CD1c-positive myeloid dendritic cell (primary cell): ENCODE data around the gene RAB31.
"Not testable (repeated sequence)": the region's sequence is repeated elsewhere in the genome, so short reads cannot be mapped to it uniquely, and the experiment has no call there.

ENCODE experiments used
- DNase-seq: peaks from one replicate; pipeline ENCODE4 v3.0.0-alpha.2; 2016; ENCODE audit errors: extremely low spot score

The RAB31 gene

DNA sequence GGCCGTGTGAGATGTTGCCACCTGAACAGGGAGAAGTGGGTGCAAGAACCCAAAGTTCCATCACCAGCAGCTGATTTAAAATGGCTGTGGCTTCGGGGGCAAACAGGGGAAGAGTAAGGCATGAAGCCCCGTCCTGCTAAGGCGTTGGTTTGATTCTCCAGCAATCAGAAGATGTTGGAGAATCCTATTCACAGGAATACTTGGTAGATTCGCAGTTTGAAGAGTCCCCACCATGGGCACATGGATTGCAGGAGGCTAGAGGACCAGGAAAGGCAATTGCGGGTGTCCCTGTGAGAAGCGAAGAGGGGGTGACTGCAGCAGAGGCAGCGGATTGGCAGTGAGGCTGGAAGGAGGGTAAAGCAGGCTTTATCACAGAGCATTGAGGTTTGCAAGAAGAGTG lies 131.1 kb downstream of the RAB31 start:
- no peak for DNase-seq

DNA sequence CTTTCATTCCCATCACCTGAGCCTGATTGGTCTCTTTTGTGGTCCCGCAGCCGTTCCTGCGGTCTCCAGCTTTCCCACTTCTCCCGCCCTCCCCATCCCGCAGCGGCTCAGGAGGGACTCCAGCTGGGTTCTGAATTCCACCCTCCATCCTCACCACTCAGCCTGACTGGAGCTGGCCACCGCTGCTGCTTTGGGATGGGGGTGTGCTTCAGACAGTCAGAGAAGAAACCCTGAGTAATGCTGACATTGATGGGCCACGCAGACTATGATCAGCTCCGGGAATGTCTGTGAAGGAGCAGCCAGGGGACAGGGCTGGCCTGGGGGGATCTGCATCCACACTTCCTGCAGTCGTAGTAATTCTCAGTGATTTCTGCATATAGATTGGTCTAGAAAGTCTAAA lies 131.8 kb downstream of the RAB31 start:
- DNase-seq = no peak

DNA sequence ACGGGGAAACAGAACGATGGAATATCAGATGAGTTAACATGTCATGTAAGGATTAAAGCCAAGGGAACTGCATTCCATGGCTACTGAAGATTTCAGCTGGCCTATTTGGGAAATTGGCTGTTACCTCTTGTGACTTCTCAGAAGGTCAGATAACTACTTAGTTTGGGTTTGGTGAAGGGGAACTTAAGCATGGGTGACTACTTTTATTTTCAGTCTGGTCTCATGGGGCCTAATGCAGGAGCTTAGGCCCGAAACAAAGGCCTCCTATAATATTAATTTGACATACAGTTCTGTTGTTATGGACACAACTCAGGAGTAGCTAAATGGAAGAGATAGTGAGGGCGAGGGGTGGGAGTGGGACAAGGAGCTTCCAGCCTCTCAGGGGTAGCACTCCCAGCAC lies 133.7 kb downstream of the RAB31 start:
- no peak for DNase-seq

DNA sequence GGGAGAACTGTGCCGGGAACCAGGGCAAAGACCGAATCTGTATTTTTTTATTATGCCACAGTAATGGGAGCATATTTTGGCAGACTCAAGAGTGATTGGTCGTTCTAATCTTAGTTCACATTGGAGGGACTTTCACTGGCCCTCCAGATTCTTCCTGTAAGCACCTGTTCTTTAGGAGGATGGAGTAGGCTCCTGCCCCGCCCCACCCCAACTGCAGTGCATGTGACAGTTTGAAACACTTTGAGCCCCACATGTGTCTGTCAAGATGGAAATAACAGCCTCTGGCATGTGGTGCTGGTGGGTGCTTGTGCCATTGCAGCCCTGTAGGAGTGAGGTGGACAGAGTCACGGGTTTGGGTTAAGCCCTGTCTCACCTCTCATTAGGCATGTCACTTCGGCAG lies 134.3 kb downstream of the RAB31 start:
- no peak for DNase-seq

DNA sequence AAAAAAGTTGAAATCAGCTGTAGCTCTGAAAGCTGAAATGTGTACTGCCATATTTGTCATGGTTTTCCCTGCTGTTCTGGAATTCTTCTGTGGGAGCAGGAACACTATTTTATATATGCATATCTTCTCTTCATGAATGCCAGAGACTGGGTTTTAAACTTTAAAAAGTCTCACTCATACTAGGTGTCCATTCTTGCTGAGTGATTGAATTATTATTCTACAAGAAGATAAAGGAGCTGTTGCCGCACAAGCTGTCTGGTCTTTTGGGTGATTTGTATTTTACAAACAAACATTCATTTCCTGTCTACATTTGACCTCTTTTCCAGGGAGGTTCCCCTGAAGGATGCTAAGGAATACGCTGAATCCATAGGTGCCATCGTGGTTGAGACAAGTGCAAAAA lies 137.2 kb downstream of the RAB31 start:
- DNase-seq = no peak

DNA sequence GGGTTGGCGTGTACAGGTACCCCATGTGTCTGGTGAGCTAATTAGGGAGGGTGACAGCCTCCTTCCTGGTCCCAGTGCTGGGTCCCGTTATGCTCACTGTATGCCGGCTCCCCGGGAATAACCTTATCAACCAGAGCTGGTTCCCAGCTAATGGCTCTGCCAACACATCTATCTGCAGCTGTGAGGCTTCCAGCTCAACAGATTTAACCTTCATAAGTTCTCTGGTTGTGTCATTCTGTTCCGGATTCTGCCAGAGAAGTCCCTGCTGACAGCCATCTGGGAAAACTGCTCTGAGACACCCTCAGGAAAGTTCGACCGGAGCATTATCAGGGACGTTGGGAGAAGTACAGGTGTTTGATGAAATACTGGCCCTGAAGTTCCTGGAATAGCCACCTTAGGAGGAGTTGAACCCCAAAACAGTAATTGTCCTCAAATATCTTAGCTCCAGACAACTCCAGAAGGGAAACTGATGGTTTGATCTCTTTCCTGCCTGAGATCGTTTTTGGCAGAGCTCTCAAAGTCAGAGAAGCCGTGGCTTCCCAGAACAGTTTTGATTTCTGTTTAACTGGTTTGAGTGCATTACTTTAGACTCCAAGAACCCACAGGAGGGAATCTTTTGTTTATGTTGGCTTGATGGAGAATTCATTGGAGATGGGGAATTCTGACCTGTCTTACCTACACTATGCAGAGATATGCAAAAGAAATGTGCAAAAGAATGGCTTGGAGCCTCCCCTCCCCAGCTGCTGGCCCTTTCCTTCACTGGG lies 138.2 kb downstream of the RAB31 start:
- no peak for DNase-seq

DNA sequence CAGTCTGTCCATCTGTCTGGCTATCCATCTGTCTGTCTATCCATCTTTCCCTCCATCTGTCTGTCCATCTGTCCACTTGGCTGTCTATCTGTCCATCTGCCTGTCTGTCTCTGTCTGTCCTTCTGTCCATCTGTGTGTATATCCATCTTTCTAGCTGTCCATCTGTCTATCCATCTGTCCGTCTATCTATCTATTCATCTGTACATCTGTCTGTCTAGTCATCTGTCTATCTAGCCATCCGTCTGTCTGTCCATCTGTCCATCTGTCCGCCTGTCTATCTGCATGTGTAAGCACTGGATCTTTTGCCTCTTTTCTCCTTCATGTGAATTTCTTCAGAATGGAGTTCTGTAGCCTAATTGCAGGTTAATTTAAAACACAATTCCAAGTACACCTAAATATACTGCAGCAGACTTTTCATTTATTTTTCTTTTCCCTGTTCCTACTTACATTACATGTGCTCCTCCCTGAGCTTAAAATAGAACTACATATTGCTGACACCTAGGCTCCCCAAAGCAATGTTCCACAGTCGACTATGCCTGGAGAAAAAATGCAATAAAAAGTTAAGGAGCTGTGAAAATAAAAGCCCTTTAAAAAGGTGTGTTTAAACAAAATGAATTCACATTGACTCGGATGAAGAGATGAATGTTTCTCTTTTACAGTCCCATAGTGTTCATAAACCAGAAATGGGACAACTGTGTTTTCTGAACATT lies 140.2 kb downstream of the RAB31 start:
- no peak for DNase-seq

DNA sequence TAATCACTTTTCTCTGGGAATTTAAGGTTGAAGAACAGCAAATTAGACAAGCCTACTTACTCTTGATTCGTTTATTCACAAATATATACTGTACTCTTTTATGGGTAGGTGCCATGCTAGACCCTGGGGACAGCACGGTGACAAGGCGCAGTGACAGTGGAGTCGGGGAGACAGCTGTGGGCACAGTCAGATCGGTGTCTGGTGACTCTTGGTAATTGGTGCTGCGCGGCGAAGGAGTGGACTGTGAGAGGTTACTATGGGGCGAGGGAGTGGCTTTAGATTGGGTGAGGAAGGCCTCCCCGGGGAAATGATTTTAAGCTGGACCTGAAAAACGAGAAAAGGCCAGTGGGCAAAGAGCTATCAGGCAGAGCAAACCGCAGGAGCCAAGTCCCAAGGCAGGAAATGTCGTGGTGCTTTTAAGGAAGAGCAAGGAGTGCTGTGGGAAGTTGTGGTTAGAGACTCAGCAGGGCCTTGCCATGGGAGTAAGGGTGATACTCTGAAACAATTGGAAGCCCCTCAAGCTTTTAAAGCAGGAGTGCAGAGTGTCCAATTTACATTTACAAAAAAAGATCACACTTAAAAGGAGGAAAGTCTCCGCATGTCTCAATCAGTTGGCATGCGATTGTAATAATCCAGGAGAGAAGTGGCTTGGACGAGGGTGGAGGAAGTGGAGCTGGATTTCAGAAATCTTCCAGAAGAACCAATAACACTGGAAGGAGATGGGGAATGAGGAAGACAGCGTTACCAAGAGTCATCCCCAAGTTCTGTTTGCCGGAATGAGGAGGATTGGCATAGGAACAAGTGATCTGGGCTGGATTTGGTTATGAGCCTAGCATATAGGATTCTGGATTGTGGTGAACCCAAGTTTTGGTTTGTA lies 141.5 kb downstream of the RAB31 start:
- DNase-seq = peak; percentile 87

DNA sequence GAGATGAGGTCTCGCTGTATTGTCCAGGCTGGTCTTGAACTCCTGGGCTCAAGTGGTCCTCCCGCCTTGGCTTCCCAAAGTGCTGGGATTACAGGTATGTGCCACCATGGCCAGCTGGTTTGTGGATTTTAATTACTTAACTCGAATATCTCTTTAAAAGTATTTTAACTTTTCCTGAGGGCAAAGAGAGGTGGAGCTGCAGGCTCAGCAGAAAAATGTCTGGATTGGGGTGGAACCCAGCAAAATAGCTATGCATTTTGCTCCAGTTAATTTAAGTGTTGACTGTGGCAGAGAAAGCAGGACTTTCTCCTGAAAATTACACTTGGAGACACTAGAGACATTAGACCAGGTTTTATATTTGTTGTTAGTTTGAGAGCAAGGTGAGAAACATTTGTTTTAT lies 142.2 kb downstream of the RAB31 start:
- DNase-seq = no peak

DNA sequence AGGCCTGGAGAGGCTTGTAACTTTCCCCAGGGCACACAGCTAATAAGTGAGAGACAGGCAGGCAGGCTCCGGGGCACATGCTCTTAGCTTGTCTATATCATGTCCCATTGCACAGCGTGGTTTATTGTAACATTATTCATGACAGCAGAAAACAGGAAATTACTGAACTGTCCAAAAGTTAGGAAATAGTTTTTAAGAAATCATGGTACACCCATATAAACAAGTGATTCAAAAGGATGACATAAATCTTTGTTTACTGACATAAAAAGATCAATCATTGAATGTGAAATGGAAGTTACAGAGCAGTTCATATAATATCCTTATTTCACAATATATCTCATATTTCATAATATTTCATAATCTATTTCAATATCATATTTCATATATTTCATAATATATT lies 143.4 kb downstream of the RAB31 start:
- peak; percentile 74 for DNase-seq

DNA sequence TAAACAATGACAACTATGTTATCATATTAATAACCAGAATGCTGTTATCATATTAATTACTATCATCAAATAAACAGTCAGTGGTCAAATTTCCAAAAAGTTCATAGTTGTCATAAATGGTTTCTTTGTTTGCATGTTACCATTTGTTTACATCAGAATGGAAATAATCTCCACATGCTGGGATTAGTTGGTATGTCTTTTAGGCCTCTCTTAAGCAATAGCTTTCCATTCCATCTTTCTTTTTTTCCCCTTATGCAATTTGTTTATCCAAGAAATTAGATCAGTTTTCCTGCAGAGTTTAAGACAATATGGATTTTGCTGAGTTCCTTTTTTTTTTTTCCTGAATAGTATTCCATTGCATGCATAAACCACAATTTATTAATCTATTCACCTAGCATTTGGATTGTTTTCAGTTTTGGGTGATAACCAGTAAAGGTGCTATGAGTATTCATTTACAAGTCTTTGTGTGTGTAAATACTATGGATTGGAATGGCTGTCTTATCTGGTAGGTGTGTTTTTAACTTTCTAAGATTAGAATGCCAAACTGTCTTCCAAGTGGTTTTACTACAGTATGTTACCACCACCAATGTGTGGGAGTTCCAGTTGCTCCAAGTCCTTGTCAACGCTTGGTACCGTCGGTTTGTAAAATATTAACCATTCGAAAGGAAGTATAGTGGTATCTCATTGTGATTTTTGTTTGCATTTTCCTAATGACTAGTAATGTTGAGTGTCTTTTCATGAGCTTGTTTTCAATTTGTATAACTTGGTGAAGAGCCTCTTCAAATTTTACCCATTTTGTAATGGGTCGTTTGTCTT lies 144.4 kb downstream of the RAB31 start:
- DNase-seq = no peak

DNA sequence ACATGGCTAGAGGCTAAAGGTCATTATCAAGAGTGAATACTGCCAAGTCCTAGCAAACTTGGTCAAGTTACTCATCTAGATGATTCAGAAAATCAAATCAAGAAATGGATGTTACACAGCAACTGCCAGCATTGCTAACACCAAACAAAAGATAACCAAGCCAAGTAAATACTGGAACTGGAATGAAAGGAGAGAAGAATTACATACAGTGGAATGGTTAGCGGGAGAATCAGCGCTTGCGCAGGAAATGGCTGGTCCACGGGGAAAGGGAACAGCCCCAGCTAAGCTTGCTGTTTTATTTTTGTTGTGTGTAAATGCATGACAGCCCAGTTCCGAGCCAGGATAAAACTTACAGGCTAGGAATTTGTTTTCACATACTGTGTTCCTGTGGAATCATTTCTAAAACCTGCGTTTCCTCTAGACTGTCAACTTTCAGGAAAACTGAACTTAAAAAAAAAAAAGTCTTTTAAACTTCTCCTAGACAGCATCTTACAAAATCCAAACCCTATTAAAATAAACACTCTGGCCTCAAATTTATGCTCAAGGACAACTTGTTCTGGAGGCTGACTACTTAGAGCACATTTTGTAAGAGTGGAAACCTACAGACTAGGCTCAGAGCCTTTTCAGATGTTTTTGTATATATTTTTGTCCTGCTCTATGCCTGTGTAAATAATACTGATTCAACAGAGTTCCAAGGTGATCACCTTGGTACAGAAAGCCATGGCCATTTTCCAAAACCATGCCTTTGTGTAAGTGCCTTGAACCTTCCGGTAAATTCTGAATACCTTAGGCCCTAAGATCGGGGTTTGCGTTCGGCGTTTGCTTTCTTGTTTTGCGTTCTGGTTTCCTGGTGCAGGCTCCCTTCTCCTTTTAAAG lies 146.9 kb downstream of the RAB31 start:
- DNase-seq = no peak

DNA sequence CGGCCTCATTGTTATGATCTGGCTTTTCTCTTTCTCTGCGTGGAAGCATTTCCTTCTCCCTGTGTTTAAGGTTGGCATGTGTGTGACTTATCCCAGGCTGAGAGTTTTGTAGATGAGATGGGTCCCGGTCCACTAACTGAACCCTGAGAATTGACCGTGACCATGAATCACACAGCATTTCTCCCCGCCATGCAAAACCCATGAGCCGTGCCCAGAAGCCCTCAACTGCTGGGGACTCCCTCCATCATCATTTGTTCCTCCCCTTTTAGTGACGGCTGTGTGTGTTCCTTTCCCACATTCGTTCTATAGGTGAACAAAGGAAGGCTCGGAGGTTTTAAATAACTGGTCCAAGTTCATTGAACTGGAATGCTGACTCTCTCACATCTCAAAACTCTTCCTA lies 147.6 kb downstream of the RAB31 start:
- no peak for DNase-seq

DNA sequence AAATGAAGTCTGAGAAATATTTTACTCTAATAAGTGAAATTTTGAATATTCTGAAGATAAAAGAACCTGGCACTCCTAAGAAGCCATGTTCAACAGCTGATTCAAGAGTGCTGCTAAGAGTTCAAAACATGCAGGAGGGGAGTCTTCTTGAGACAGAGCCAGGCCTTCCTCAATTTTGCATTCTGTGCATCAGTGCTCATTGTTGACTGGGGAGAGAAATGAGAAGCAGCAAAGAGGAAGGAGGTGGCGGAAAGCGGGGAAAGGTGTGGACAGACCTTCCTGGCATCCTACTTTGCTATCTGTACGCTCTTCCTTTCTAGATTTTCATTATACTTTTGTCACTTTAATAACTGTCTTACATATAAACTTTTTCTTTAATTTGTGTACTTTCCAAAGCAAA lies 148.0 kb downstream of the RAB31 start:
- DNase-seq = peak; percentile 39

DNA sequence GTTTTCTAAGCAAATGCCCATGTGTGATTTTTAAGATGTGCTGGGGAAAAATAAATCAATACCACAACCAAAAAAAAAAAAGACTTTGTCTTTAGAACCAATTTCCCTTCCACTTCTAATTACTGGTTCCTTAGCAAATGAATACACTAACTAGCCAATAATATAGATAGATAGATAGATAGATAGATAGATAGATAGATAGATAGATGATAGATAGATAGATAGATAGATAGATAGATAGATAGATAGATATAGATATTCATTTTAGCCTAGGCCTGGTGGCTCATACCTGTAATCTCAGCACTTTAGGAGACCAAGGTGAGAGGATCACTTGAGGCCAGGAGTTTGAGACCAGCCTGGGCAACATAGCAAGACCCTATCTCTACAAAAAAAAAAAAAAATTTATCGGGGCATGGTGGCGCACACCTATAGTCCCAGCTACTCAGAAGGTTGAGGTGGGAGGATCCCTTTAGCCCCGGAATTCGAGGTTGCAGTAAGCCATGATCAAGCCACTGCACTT lies 149.4 kb downstream of the RAB31 start:
- not testable (repeated sequence) for DNase-seq

DNA sequence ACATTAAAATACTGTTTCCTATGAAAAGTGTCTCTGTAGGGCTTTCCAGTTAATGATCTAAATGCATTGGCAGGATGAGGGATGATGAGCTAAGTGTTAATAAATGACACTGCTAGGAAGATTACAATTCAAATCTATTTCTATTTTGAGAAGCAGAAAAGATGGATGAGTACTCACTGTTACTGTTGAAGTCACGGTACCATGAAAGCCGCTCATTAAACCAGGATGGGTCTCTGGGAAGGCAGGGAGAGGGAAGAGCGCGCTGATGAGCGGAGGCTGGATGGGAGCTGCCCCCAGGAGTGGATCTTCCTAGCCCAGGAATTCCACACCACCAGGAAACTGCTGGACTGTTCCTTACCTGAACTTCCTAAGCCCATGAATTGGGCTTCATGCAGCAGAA lies 150.5 kb downstream of the RAB31 start:
- no peak for DNase-seq

DNA sequence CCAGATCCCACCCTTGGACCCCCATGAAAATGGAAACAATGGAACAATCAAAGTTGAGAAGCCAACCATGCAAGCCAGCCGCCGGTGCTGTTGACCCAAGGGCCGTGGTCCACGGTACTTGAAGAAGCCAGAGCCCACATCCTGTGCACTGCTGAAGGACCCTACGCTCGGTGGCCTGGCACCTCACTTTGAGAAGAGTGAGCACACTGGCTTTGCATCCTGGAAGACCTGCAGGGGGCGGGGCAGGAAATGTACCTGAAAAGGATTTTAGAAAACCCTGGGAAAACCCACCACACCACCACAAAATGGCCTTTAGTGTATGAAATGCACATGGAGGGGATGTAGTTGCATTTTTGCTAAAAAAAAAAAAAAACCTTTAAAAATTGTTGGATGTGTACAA lies 151.1 kb downstream of the RAB31 start:
- no peak for DNase-seq

DNA sequence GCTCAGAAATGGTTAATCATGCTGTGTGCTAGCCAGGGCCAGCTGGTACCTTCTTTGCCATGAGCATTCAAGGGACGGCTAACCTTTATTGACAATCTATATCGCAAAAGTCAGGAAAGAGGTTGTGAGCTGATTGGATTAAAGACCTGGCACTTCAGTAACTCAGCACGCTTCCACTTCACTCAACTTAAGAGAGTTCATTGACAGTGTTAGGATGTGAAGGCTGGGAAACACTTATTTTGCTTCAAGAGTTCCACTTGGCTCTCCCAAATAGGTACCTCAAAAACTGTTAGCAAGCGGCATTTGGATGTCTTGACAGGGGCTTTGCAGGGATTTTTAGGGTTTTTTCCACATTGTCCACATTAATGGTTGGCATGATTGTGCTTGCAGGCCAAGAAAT lies 152.6 kb downstream of the RAB31 start:
- DNase-seq = no peak

DNA sequence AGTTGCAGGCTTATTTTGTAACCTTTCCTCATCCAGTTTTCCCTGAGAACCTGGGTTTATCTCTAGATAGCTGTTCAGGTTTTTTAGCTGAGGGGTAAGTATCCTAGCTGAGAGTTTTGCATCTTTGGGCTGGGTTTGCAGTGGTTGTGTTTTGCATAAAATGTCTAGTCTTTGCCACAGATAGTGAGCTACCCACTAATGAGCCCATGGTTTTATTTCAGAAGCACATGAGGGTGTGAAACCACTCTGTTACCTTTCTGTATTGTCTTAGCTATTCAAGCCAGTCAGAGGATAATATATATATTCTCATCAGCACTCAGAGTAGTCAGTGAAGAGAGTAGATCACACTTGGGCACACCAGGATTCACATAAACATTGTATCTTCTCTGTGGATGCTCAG lies 153.1 kb downstream of the RAB31 start:
- no peak for DNase-seq

DNA sequence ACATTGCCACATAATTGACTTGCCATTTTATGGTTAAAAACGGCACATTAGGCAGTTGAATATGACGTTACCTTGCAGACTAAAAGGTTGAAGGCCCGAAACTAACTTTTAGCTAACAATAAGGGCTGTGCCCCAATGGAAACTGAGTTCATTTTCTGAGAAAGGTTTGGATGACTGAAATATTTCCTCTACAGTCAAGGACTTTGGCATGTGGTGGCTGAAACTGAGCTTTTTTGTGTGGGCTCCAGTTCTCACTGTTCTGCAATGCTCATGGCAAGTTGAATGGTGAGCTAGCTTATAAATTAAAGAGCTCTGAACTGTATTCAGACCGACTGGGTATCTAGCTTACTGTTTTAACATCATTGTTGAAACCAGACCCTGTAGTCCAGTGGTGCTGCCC lies 153.8 kb downstream of the RAB31 start:
- DNase-seq = no peak

DNA sequence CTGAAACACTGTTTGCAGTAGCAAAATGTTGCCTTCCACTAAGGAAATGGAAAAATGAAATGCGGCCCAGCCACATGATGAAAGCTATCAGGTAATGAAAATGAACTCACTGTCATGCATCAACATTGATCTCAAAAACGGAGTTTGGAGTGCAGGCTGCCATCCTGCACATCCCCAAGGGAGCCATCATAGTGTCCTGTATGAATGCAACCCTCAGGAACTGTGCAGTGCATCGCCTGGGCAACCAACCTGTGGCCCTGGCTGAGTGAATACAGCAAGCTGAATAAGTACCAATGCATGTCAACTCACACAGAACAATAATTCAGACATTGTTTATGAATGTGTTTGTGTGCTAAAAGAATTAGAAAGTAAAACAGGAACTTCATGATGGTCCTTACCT lies 154.6 kb downstream of the RAB31 start:
- DNase-seq = no peak
